ENCODE results near the gene BFSP1.

Gene BFSP1

GRCh38 chr20:17530716-17531664 lies at the start of gene BFSP1:
Gene BFSP1, minus strand, starts transcription at chr20:17531379. Its CDS starts 50 bp downstream, at chr20:17531329.
- TF ChIP-seq CTCF (IDR thresholded peaks at IDR 0.05; ENCODE audit: insufficient read depth, missing control alignments) = no peak
- DNase-seq (ENCODE audit: insufficient read length, low spot score) (no peak), FAIRE-seq (no peak)

DNA sequence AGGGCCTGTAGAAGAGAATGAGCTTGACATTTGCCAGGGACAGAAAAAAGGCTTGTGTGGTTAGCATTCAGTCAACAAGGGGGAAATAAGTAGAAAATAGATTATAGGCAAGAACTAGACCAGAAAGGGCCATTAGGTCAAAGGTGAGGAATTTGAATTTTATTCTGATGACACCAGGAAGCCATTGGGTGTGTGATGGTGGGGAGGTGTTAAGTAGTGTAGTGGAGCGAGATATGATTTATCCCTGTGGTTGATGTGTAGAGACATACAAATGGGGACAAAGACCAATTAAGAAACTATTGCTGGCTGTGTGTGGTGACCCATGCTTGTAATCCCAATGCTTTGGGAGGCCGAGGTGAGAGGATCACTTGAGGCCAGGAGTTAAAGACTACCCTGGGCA lies 49.7 kb upstream of the BFSP1 start:
- DNase-seq (ENCODE audit: insufficient read length, low spot score) = no peak
- no peak for FAIRE-seq
- no peak for TF ChIP-seq CTCF (IDR thresholded peaks at IDR 0.05; ENCODE audit: insufficient read depth, missing control alignments)

GRCh38 chr20:17579369-17580039 lies 48.3 kb upstream of the BFSP1 start:
- DNase-seq (ENCODE audit: insufficient read length, low spot score) (no peak), FAIRE-seq (no peak)
- no peak for TF ChIP-seq CTCF (IDR thresholded peaks at IDR 0.05; ENCODE audit: insufficient read depth, missing control alignments)

- TF ChIP-seq CTCF (IDR thresholded peaks at IDR 0.05; ENCODE audit: insufficient read depth, missing control alignments) = no peak
- DNase-seq (ENCODE audit: insufficient read length, low spot score) (no peak), FAIRE-seq (no peak)
Measured at GRCh38 chr20:17576215-17576614, 45.0 kb upstream of the BFSP1 start.

DNA sequence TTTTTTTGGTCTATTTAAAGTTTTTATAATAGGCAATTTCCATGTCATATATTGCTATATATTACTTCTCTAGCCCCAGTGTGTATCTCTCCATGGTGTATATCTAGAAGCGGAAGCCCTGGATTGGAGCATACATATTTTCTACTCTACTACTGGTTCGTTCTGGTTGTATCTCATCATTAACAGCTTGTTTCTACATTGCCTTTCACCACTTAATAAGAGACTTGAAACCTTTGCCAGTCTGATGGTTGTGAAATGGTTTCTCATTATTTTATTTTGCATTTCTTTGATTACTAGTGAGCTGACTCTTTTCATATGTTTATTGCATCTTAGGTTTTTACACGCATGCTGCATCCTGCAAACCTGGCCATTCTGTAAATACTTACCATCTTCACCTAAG lies 42.3 kb upstream of the BFSP1 start:
- no peak for TF ChIP-seq CTCF (IDR thresholded peaks at IDR 0.05; ENCODE audit: insufficient read depth, missing control alignments)
- no peak for FAIRE-seq
- no peak for DNase-seq (ENCODE audit: insufficient read length, low spot score)

- no peak for DNase-seq (ENCODE audit: insufficient read length, low spot score)
- TF ChIP-seq CTCF (IDR thresholded peaks at IDR 0.05; ENCODE audit: insufficient read depth, missing control alignments) = no peak
- FAIRE-seq = no peak
Measured at GRCh38 chr20:17572034-17572638, 41.0 kb upstream of the BFSP1 start.
